HL-60/S4 (cell line): Measurements from ENCODE around the gene ATXN1.

ENCODE experiments used
- in situ Hi-C: fragments of 300-500 bp; cut with MboI; formaldehyde crosslinking; loops from 2 replicates; pipeline ENCODE4 v1.14.3; 2022; ENCODE audit warnings: low sequenced_read_pairs

Gene ATXN1

DNA sequence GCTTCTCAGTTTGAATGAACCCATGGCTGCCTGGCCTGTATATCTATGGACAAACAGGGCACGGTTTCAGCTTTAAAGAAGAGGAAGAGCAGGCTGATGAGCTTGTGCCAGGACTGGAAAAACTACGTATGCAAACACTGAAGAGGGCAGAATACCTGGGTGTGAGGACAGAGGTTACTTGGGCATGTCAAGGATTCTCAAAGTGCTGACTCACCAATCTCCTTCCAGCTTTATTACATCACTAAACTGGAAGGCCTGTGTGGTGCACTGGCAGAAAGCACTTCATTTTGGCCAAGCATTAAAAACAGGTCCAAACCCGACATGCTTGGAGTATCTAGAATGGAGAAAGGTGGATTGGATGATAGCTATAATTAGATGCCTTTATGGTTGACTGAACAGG lies 427.7 kb downstream of the ATXN1 start:
- in situ Hi-C loops: loop anchor here (10.0 kb wide), 1 partner anchor 431 kb away; the partner anchor contains the start of gene ATXN1

DNA sequence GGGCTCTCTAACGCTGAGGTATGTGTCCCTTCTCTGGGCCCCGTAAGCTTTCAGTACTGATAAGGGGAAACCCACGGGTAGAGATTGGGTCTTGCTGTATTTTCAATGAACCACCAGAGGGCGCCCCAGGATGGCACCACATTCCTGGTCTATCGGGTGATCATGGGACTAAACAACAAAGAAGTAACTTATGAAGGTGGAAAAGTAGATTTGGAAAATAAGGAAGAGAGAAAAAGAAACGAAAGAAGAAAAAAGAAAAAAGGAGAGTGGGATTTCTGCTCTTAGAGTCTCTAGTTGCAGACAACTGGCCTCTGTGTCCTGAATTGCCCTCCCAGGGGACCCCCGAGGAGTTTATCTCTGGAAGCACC lies 429.1 kb downstream of the ATXN1 start:
- in situ Hi-C loops: loop anchor here (10.0 kb wide), 1 partner anchor 433 kb away; the partner anchor contains the start of gene ATXN1

DNA sequence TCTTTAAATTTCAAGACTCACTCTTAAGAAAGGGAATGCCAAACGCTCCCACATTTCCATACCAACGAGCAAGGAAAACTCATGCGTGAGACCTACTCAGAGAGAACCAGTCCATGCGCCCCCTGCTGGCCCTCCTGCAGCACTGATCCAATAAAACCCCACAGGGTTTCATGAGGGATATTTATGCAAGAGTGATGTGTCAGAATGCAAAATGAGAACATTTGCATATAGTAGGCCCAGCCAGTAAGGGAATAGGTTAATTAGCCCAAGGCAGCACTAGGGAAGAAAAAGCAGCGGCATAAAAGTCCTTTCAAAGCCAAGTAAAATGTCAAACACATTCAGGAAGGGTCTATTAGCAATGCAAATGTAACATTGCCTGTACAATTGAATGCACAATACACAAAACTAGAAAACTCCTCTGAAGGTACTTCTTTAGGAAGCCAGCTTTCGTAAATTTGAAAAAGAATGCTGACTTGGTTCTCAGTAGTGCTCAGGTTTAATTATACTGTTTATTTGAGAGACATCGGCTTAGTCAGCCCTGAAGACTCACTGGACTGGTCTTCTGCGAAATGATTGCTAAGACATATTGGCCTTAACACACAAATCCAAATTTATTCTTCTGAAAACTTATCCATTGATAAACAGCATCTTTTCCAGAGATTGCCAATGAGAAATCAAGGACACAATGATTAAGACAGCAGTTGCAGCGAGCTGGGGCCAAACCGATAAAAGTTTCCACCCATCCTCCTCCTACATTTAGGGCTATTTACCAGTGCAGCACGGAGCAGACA lies 429.7 kb downstream of the ATXN1 start:
- in situ Hi-C loops: loop anchor here (10.0 kb wide), 1 partner anchor 433 kb away; the partner anchor contains the start of gene ATXN1

DNA sequence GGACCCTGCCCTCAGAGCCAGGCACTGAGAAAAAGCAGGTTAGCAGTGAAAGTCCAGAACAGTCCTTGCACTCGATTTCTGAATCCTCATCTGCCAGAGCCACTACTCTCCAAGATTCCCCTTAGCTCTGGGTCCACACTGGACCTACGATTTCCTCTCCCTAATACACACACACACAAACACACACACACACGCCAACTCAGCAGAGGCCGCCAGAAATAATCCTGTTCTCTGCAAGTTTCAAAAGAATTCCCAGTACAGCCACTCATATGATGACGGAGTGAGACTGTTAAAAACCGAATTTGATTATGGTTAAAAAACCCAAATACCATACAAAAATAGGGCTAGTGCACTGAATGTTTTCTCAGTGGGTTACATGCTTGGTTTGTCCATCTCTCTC lies 432.0 kb downstream of the ATXN1 start:
- in situ Hi-C loops: no loop called here

DNA sequence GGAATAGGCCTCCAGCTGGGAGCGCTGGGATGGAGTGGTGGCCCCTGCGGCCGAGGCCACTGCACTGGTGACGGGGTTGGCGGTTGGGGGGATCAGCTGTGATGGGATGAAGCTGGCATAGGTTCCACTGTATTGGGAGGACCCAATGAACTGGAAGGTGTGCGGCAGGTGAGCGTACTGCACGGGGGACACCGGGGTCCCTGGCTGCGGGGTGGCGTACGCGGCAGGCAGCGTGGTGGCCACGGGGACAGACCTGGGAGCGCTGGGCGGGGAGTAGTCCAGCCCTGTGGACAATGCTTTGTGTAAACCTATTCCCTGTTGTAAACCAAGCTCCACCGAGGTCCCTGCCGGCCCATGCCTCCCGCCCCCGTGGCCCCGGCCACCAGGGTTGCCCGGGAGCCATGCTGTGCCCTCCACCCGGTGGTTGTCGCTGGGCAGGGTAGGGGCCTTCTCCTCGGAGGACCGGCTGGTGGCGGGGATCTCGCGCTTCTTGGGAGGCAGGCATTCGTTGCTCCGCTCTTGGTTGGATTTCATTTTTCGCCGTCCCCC lies 433.4 kb downstream of the ATXN1 start:
- in situ Hi-C loops: no loop called here

DNA sequence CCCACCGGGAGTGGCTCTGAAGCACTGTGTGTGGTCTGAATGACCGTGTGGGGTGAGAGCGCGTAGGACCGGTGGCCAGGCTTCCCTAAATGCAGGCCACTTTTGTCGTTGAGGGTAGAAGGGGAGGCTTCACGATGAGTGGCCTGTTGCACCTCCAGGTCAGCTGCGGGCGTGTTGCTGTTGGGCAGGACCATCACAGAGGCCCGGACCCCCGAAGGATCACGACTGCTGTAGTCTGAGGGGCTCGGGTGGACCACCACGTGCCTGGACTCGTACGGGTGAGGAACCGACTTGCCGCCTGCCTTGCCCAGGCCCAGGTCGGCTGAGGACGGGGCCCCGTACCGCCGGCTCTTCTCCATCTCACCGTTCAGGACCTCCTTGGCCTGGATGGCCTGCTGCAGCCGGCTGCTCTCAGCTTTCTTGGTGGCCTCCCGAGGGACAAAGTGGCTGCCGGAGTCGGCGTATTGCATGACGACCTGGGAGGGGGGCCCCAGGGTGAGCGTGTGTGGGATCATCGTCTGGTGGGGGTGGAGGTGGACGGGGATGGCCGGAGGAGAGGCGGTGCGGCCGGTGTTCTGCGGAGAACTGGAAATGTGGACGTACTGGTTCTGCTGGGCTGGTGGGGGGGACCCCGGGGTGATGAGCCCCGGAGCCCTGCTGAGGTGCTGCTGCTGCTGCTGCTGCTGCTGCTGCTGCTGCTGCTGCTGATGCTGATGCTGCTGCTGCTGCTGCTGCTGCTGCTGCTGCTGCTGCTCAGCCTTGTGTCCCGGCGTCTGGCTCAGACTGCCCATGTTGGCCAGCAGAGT lies 434.1 kb downstream of the ATXN1 start:
- in situ Hi-C loops: no loop called here

DNA sequence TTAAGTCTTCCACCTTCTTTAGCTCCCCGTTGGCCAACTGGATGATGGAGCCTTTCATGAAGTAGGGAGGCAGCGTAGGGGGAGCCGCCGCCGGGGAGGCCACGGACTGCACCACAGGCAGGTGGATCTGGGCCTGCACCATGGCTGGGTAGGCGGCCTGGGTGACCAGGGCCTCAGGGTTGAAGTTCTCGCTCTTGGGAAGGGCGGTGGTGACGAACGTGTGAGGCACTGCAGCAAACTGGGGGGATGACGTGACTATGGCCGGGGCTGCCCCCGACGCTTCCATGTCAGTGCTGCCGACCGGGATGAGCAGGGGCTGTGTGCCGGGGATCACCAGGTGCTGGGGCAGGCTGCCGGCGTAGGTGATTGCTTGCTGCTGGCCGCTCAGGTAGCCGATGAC lies 434.7 kb downstream of the ATXN1 start:
- in situ Hi-C loops: no loop called here

DNA sequence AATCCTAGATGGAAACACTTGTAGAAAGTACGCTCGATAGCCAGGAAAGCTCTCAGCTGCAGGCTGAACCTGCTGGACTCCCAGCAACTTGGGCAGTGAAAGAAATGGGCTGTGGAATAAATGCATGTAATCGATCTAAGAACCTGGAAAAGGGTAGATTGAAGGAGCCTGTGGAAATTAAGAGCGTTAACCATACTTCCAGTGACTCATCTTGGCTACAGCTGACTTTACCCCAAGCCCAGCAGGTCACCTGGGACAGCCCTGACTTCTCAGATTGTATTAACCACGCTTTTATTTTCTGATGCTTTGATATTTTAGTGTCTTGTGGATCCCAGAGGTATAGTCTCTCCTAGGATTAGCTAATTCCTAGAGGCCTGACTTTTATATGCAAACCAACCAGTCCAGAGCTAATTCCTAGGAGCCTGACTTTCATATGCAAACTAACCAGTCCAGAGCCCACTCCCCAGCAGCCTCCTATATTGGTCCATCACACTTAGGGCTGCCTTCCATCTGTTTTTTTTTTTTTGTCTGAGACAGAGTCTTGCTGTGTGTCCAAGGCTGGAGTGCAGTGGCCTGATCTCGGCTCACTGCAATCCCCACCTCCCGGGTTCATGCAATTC lies 436.5 kb downstream of the ATXN1 start:
- in situ Hi-C loops: no loop called here

DNA sequence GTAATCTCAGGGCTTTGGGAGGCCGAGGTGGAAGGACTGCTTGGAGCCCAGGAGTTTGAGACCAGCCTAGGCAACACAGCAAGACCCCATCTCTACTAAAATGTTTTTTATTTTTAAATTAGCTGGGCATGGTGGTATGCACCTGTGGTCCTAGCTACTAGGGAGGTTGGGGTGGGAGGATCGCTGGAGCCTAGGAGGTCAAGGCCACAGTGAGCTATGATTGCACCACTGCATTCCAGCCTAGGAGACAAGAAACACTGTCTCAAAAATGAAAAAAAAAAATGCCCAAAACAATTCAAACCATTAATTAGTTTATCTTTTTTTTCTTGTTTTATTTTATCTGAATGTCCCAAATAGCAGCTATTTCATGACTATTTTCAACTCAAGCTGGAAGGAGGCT lies 437.1 kb downstream of the ATXN1 start:
- in situ Hi-C loops: no loop called here

DNA sequence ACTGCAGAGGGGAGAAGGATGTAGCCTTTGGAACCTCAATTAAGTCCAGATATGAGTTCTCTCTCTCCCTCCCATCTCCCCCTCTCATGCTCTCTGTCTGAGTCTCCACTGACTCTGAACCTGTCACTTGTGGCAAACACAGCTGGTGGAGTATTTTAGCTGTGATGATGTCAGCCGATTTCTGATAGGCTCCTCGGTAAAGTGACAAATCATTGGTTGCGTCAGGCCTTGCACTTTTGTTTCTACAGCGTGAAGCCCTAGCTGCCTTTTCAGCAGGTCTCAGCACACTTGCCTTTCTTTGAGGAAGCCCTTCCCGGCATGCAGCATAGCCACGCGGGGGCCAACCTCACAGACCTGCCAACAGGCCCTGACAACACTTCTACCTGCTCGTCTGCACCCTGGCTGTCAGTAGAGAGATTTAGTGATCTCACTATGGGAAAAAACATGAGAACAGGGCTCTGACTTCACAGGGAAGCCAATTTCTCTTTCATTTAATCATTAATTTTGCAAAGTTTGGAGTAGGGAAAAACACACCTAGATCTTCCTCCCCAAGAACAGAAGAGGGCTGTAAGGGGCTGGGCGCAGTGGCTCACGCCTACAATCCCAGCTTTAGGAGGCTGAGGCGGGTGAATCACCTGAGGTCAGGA lies 438.5 kb downstream of the ATXN1 start:
- in situ Hi-C loops: no loop called here

DNA sequence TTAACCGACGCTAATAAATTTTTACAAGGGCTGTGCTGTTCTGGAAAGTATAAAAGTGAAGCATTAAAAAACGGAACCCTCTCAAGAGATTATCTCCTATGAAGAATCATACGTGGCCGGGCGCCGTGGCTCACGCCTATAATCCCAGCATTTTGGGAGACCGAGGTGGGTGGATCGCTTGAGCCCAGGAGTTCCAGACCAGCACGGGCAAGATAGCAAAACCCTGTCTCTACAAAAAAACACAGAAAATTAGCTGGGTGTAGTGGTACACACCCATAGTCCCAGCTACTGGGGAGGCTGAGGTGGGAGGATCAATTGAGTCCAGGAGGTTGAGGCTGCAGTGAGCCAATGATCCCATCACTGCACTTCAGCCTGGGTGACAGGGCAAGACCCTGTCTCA lies 439.4 kb downstream of the ATXN1 start:
- in situ Hi-C loops: no loop called here

DNA sequence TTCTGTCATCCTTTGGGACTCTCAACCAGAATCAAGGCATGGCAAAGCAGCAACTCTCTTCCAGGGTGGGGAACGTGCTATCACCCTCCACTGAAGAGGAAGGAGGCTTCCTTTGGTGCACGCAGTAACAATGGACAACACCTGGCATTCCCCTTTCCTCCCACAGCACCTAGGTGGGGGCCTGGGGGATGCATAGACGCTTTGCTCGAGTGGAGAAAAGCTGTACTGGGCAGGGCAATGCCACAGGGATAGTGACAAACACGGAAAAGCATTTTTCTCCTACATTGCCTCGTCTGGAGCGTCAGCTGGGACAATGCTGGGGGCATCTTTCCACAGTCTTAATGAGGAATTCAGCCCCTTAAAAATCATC lies 439.9 kb downstream of the ATXN1 start:
- in situ Hi-C loops: no loop called here

DNA sequence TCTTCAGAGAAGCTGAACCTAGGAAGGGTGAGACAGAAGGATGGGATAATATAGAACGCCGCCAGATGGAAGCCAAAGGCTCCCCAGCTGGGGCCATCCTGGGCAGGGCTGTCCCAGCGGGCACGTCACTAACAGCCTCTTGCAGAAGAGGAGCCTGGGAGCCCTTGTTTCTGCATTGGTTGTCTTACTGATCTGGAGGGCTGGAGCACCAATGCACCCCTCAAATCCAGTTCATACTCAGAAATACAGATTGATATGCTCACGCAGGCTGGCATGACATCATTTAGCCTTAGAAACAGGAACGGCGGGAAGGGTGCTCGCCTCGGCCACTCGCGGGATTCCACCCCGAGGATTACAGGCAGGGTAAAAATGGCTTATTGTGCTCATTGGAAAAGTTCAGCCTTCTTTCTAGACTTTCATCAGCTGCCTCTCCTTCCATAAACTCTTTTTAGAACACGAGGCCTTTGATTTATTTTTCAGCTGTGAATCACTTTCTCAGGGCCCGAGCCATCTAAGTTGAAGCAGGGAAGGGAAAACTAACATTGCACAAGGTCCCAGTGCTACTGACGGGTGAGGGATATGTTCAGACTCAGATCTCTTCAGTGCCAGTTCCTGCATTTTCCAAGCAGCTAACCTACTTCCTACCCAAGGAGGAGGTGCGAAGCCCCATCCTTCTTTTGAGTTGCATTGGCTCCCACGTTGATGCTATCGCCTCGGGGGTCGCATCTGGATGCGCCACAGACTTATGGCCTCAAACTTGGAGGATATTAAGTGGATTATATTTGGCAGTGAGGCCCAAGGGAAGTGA lies 440.5 kb downstream of the ATXN1 start:
- in situ Hi-C loops: no loop called here

DNA sequence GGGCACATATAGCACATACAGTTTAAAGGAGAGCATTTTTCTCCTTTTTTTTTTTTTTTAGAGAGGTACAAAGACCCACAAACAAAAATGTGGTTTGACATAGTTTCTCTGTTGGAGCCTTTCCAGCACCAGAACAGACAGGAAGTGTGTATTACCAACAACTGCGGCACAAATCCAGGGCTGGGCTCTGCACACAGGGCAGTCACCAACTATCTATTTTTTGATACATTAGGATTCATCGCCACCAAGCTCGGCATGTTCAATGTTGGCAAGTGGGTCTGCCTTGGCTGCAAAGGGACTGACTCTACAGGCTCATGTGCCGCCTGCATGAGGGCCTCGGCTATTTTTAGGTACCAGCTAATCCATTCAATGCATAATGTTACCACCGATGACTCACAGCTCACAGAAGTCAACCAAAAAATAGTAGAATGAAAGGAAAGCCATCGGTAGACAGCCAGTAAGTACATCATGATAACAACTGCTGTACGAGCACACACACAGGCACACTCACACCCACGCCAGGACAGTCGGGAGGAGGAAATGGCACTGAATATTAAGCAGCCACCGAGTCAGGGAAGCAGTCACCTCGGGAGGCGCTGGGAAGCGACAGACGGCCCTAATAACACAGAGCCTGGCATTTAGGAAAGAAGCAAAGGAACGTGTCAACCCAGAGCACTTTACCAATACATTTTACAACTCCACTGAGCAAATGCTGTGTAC lies 441.3 kb downstream of the ATXN1 start:
- in situ Hi-C loops: no loop called here

DNA sequence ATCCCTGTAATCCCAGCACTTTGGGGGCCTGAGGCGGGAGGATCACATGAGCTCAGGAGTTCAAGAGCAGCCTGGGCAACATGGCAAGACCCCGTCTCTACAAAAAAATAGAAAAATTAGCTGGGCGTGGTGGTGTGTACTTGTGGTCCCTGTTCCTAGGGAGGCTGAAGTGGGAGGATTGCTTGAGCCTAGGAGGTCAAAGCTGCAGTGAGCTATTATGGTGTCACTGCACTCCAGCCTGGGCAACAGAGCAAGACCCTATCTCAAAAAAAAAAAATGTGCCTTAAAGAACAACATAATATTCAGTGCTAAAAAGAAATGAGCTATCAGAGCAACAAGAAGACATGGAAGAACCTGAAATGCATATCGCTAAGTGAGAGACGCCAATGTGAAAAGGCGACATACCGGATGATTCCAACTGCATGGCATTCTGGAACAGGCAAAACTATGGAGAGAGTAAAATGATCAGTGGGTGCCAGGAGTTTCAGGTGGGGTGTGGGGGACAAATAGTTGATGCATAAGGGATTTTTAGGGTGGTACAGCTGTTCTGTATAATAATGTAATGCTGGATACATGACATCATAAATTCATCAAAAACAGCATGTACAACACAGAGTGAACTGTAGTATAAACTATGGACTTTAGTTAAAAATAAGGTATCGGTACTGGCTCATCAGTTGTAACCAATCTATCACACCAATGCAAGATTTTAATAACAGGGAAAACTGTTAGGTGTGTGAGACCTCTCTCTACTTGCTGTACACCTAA lies 442.1 kb downstream of the ATXN1 start:
- in situ Hi-C loops: no loop called here

DNA sequence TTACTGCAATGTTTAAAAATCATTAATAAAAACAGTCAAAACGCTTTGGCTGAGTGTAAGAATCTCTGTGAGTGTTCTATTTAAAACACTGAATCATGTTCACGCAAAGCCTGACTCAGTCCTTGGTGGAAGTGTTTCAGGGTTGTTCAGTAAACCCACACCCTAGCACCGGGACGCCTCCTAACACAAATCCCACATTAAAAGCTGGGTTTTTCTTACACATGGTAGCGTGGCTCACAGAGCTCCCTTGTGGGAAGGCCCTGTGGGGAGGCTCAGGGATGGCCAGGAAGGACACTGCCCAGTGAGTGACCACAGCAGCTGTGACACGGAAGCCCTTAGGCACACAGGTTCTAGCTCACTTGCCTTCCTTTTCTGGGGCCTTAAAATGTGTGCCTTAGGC lies 442.7 kb downstream of the ATXN1 start:
- in situ Hi-C loops: no loop called here

DNA sequence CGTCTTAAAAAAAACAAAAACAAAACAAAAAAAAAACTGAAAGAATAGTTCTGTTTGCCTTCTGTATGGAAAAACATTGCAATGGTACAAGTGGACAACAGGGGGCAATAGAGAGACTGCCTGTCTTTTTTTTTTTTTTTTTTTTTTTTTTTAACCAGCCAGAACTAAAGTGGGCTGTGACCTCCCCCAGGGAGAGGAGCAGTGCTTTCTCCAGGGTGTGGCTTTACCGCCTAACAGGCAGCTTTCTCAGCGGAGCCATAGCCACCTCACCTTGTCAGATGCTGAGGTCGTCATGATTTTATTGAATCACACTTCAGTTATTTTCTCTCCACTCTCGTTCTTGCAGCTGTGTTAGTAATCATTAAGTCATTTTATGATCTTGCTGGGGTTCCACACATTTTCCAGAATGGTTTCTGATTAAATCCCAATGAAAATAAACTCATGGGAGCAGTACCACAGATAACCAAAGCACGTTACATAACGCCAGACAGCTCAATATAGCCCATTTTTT lies 444.5 kb downstream of the ATXN1 start:
- in situ Hi-C loops: no loop called here

DNA sequence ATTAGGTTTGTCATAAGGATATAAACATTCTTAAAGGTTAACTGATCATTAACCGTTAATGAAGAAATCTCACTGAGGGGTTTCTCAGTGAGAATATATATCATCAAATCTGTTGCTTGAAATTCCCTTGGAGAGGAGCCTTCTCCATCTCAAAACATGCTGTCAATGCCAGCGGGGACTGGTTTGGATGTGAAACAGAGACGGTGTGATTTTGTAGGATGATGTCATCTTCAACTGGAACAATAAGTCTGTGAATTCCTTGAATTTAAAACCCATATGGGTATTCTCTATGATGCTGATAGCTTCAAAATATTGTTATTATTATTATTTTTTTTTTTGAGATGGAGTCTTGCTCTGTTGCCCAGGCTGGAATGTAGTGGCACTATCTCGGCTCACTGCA lies 447.0 kb downstream of the ATXN1 start:
- in situ Hi-C loops: no loop called here

DNA sequence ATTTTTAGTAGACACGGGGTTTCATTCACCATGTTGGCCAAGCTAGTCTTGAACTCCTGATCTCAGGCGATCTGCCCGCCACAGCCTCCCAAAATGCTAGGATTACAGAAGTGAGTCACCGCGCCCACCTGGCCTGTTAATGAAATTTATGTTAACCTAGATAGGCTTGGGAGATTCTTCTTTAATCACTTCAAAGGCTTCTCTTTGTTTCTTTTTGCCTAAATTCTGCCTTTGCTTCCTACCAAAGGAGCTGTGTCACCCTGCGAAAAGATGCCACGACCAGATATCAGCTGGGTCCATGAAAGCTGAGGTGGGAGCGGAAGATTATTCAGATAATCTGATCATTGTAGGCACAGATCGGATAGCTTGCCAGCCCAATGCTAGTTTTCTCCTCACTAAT lies 447.5 kb downstream of the ATXN1 start:
- in situ Hi-C loops: no loop called here
